Progenitor cell of endocrine pancreas (in vitro differentiated cells): ENCODE measurements around the gene DPEP3. TPM values are rescaled to one million over a fixed set of nuclear protein-coding genes. Genes with fewer than 3 reads are reported as not detected.

Experiments used
- DNase-seq: peaks from one replicate; pipeline ENCODE4 v3.0.0; 2021; ENCODE audit warnings: low spot score; ENCODE audit not compliant: unreplicated experiment
- H3K27ac Mint-ChIP-seq: 2 replicates; pipeline ENCODE4 v1.8.0; 2021; ENCODE audit warnings: mild to moderate bottlenecking, moderate library complexity, mixed read lengths
- H3K27me3 Mint-ChIP-seq: 2 replicates; pipeline ENCODE4 v1.8.0; 2021; ENCODE audit warnings: mixed read lengths
- H3K36me3 Mint-ChIP-seq: 2 replicates; pipeline ENCODE4 v1.8.0; 2022; ENCODE audit warnings: mixed read lengths; ENCODE audit not compliant: insufficient read depth
- H3K4me1 Mint-ChIP-seq: 2 replicates; pipeline ENCODE4 v1.8.0; 2021; ENCODE audit warnings: low read depth, mixed read lengths
- H3K4me3 Mint-ChIP-seq: 2 replicates; pipeline ENCODE4 v1.8.0; 2021; ENCODE audit warnings: low read depth, mild to moderate bottlenecking, moderate library complexity, mixed read lengths
- H3K9me3 Mint-ChIP-seq: 2 replicates; pipeline ENCODE4 v1.8.0; 2021; ENCODE audit warnings: low read depth, mixed read lengths
- CTCF ChIP-seq: fragments of 200-600 bp; sonication (generic); IDR thresholded peaks from one replicate; pipeline ENCODE4 v1.5.0; 2021; ENCODE audit warnings: antibody characterized with exemption, mild to moderate bottlenecking; ENCODE audit not compliant: unreplicated experiment
- long read RNA-seq: library from polyadenylated mRNA; unstranded; transcript quantifications from one replicate; pipeline ENCODE4 v2.0.0, GENCODE V29; 2020
- total RNA-seq: library from RNA; stranded (reverse); gene quantifications from 2 replicates; pipeline ENCODE4 v1.2.1, GENCODE V29; 2021

DPEP3 gene
- not detected in 2 replicates for total RNA-seq
- long read RNA-seq = 0 reads

GRCh38 chr16:67979955-67980678 lies at the start of gene DPEP3:
TSS of gene DPEP3 (minus strand) at chr16:67980499. CDS start at chr16:67980380, 119 bp downstream.
- no peaks in the 10 kb centered on the region for H3K27me3 Mint-ChIP-seq

GRCh38 chr16:68028996-68029395 lies 48.7 kb upstream of the DPEP3 start:
- Mint-ChIP-seq H3K4me3 (no peak overlapping the region), H3K27me3 (no peaks in the 10 kb centered on the region)

More at GRCh38 chr16:67979955-67980678, at the start of gene DPEP3:
- Mint-ChIP-seq H3K4me3 (no peak within 1 kb of the TSS), H3K36me3 (peaks cover 1% of the 10 kb centered on the region), H3K4me1 (peaks cover 7% of the 10 kb centered on the region), H3K9me3 (no peaks in the 10 kb centered on the region), H3K27ac (no peak within 1 kb of the TSS)
- peak; percentile 45 for TF ChIP-seq CTCF
- DNase-seq = no peak

GRCh38 chr16:68022728-68023537 lies 42.6 kb upstream of the DPEP3 start, which contains the start of the genes DDX28 and DUS2:
TSS of gene DDX28 (minus strand) at chr16:68023232. CDS start at chr16:68023202, 30 bp downstream.
TSS of gene DUS2 (plus strand) at chr16:68023284. CDS start at chr16:68038024, 14,740 bp downstream.
- no peaks in the 10 kb centered on the region for H3K27me3 Mint-ChIP-seq
- peak; percentile 12 for TF ChIP-seq CTCF
- H3K4me1 Mint-ChIP-seq = peaks cover 7% of the 10 kb centered on the region
- no peaks in the 10 kb centered on the region for H3K9me3 Mint-ChIP-seq
- peaks cover 4% of the 10 kb centered on the region for H3K36me3 Mint-ChIP-seq
- peak; percentile 87 for DNase-seq
- H3K4me3 Mint-ChIP-seq = peak within 1 kb of the TSS; percentile 96
- peak within 1 kb of the TSS; percentile 99 for H3K27ac Mint-ChIP-seq

More at GRCh38 chr16:68028996-68029395, 48.7 kb upstream of the DPEP3 start:
- Mint-ChIP-seq H3K9me3 (no peaks in the 10 kb centered on the region), H3K27ac (no peak overlapping the region), H3K4me1 (no peaks in the 10 kb centered on the region), H3K36me3 (peaks cover 6% of the 10 kb centered on the region)
- no peak for DNase-seq
- TF ChIP-seq CTCF = no peak

GRCh38 chr16:68022278-68022727 lies 42.0 kb upstream of the DPEP3 start:
- TF ChIP-seq CTCF = no peak
- DNase-seq = peak; percentile 10
- Mint-ChIP-seq H3K4me3 (peak overlapping the region; percentile 96), H3K36me3 (no peaks in the 10 kb centered on the region), H3K9me3 (no peaks in the 10 kb centered on the region), H3K27ac (peak overlapping the region; percentile 99), H3K4me1 (peaks cover 7% of the 10 kb centered on the region), H3K27me3 (no peaks in the 10 kb centered on the region)

- DNase-seq = no peak
- Mint-ChIP-seq H3K27ac (no peak overlapping the region), H3K4me3 (peak overlapping the region; percentile 96), H3K27me3 (no peaks in the 10 kb centered on the region), H3K9me3 (no peaks in the 10 kb centered on the region), H3K36me3 (no peaks in the 10 kb centered on the region), H3K4me1 (peaks cover 7% of the 10 kb centered on the region)
- no peak for TF ChIP-seq CTCF
Observed at GRCh38 chr16:68021490-68021889, 41.2 kb upstream of the DPEP3 start.
